GM18858 (cell line): ENCODE results near the gene CTSH.

Experiments used
- ATAC-seq: cut with Tn5 transposase; IDR thresholded peaks from one replicate; pipeline ENCODE4 v1.9.1; 2021; ENCODE audit not compliant: unreplicated experiment

CTSH gene

GRCh38 chr15:78978601-78979179 lies 33.8 kb upstream of the CTSH start:
- no peak for ATAC-seq

DNA sequence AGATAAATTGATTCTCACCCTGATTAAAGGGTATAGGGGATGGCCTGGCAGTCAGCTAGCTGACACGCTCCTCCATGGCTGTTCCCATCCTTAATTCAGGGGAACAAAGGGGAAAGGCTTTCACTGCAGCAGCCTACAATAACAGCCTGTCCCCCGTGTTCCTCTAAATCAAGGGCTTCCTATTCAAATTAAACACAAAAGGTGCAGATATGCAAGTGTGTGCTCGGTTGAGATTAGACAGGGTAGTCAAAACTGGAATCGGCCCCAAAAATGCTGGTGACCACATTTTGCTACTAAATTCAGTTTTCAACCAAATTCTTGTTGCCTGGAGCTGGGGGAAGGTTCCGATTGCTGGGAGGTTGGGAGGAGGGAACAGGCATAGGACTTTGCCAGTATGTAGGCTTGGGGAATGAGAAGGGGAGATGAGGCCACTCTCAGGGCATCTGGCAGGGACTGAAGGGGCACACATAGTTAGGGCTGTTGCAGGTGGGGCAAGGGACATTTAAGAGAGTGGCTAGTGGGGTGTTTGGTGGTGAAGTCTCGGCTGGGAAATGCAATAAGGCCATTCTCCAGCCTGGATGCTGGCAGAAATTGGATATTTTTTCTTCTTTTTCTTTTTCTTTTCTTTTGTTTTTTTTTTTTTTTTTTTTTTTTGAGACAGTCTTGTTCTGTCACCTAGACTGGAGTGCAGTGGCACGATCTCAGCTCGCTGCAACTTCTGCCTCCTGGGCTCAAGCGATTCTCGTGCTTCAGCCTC lies 32.9 kb upstream of the CTSH start:
- ATAC-seq = no peak

- ATAC-seq = no peak
Measured at GRCh38 chr15:78977091-78977571, 32.3 kb upstream of the CTSH start.

DNA sequence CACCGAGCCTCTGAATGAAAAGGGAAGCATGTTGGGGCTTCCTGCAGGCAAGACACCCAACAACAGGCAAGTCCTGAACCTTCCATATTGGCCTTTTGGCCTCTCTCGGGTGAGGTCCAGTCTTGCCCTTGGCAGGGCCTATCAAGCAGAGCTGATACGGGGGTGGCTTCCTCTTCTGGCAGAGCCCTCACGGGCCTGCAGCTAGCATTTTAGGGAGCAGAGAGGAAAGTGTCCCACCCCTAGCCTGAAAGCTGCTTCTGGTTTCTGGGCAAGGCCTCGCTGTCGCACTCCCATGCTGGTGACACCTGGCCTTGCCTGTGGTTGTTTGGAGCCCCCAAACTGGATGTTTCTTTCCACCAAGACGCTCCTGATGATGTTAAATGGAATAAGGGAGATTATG lies 31.8 kb upstream of the CTSH start:
- ATAC-seq = no peak

DNA sequence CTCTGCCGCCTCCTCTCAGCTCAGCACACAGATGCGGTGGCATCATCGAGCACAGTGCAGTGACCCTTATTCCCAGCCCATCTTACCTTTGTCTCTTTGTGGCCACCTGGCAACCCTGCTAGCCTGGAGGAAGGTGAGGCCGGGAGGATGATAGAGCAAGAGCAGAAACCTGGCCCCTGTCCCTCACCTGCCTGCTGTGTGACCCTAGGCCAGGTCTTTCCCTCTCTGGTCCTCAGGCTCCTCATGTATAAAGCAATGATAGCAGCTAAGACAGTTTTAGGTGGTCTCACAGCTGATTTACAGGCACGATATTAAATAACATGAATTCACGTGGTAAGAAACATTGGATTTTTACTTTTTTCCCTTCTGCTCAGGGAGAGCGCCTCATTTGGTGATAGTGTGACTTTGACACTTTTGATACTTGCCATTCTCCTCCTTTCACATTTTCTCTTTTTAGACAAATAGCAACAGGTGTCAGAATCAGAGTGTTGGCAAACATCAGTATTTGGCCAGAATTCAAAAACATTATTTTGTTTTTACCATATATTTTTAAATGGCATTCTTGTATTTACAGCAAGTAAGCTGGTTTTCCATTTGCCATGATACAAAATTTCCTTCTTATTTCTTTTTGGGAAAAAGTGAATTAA lies 29.5 kb upstream of the CTSH start:
- no peak for ATAC-seq

DNA sequence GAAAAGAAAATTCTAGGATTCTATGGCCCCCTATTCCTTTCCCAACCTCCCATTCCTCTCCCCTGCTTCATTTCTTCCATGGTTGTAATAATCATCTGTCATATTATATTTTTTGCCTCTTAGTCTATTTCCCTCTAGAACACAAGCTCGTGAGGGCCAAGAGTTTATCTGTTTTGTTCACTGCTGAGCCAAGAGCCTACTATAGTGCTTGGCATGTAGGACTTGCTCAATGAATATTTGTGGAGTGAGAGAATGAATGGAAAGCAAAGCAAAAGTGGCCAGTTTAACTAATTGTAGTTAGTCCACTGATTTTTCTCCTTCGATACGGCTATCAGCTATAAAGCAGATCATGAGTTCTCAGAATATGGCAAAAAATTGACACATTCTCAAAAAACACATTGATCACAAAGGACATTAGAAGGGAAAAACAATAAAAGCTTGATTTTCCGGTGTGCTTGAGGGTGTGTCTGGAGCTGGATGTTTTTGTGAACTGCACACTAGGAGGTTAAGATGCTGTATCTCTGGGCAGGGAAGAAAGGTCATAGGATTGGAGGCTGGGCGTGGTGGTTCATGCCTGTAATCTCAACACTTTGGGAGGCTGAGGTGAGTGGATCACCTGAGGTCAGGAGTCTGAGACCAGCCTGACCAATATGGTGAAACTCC lies 25.0 kb upstream of the CTSH start:
- ATAC-seq = no peak

GRCh38 chr15:78968539-78969271 lies 23.9 kb upstream of the CTSH start:
- no peak for ATAC-seq

DNA sequence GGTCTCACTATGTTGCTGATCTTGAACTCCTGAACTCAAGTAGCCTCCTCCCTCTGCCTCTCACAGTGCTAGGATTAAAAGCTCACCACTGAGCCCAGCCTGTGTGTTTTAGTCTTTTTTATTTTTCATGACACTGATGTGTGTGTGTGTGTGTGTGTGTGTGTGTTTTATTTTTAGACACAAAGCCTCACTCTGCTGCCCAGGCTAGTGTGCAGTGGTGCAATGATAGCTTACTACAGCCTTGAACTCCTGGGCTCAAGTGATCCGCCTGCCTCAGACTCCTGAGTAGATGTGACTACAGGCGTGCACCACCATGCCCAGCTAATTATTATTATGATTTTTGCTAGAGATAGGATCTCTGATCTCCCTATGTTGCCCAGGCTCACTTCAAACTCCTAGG lies 23.3 kb upstream of the CTSH start:
- no peak for ATAC-seq

DNA sequence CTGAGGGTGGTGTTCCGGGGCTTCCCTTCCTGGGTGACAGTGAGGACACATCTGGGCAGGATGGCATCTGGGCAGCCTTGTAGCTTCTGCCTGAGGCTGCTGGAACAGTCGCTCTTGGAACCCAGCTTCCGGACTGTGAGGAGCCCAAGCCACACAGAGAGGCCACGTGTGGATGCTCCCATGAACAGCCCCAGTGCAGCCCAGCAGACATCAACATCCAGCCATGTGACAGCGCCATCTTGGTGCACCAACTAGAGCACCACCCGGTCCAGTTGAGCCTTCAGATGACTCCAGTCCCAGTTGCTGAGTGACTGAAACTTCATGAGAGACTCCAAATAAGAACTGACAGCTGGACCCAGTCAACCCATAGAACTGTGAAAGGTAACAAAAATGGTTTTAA lies 15.5 kb upstream of the CTSH start:
- no peak for ATAC-seq

DNA sequence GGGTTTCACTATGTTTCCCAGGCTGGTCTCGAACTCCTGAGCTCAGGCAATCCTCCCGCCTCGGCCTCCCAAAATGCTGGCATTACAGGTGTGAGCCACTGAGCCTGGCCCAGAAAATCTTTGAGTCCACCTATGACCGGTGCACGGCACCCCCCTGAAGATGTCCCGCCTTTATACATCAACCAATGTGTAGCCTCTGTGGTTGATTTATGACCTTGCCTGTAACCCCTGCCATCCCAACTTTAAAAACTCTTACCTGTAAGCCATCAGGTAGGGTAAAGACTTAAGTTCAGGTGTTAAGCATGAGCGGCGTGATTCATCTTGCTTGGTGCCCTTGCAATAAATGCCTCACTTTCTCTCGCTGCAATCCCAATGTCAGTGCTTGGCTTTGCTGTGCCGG lies 14.5 kb upstream of the CTSH start:
- no peak for ATAC-seq

DNA sequence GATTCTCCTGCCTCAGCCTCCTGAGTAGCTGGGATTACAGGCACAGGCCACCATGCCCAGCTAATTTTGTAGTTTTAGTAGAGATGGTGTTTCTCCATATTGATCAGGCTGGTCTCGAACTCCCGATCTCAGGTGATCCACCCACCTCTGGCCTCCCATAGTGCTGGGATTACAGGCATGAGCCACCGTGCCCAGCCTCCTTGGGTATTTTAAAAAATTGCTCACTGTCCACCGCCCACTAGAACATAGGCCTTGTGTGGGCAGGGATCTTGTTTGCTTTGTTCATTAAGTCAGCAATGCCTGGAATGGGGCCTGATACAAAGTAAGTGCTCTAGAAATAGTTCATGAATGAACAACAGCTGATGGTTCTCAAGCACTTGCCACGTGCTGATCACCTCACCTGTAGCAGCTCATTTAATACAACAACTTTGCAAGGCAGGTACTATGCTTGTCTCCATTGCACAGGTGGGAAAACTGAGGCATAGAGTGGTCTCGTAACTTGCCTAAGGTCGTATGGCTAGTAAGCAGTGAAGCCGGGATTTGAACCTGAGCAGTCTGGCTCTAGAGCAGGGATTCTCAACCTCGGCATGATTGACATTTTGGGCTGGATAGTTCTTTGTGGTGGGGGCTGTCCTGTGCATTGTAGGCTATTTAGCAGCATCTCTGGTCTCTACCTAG lies 12.7 kb upstream of the CTSH start:
- ATAC-seq = no peak

DNA sequence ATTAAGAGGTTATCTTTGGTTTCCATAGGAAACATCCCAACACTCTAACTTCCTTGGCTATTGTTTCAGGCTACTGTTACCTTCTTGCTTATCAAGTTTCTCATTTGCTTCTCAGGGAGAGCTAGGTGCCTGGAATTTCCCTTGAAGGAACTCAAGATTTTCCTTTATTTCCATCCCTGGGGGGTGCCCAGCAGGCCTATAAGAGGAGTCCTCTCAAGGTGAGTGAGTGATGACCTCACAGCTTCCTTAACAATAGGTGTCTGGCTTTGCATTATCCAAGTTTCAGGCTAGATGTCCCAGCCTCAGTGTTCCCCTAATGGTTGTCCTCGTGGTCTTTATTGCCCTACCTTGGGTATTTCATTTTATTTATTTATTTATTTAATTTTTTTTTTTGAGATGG lies 12.1 kb upstream of the CTSH start:
- ATAC-seq = no peak

DNA sequence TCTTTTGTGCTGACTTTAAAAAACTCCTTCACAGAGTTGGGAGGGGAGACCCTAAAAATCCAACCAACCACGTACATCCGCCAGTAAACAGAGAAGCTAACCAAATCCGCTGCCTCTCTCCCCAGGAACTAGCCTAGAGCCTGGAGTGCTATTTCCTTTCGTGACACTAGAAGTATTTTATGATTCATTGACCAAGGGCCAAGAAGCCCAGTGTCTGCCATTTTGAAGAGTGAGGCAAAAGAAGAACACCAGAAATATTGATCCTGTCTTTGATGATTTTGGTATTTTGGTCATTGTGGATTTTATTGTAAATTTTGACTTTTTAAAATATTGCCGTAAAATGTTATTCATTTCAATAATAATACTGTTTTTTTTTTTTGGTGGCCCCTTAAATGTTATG lies 10.5 kb upstream of the CTSH start:
- no peak for ATAC-seq

DNA sequence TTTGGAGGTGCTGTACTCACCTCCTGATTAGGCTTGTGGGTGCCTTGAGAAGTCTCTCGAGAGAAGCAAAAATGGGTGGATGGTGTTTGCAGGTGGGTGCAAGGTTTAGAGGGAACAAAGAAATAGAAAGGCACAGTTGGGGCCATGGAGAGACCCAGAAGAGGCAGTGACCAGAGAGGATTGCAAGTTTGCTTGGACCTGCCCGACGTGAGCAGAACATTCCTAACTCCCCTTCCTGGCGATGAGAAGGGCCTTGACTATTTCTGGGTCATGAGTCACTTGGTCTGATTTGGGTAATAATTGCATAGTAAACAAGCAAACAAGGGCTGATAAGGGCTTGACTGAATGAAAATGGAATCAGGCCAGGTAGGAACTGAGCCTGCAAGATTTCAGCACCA lies 7.0 kb upstream of the CTSH start:
- ATAC-seq = no peak

DNA sequence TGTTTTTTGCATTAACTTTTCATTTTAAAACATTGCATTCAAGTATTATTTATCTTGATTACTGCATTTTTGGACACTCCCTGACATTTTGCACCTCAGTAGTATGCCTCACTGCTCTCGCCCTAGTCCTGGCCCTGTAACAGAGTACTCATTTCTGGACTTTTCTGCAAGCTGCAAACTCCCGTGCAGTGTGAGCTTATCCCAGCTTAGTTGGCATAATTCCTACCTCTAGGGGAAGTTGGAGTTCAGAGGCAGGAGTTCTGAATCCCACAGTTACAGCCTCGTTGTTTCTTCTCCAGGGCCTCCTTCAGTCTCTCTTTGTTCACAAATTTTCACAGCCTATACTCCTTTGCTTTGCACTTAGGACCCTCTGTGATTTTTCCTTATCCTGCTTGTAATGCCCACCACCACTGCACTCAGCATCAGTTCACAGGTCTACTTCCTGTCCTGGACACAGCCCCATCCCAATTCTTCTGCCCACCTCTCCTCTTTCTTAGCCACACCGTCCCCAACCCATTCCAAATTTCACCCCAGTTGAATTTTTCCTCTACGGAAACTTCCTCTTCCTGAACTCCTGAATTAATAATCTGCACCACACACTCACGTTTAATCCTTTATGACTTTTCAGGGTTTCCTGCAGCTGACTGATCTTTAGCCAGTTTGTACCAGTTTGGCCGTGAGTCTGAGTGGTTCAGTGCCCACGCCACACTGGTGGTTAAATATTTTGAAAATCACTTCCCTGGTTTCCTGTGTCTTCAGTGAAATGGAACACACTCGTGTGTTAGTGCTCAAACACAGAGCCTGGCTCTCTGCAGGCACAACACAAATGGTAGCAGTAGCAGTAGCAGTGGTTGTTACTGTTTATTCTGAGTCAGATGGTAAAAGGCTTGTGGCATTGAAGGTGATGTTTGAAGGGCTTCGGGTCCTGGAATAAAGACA lies 6.3 kb upstream of the CTSH start:
- ATAC-seq = no peak

DNA sequence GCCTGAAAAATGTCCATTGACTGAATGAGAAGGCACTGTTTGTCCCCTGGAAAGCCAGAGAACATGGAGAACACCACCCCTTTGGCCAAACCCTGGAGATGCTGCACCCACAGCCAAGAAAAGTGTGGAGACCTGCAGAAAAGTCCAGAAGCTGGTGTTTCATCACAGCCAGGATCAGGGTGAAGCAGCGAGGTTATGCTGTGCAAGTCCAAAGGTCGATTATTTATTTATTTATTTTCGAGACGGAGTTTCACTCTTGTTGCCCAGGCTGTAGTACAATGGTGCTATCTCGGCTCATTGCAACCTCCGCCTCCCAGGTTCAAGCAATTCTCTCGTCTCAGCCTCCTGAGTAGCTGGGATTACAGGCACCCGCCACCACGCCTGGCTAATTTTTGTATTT lies 5.5 kb upstream of the CTSH start:
- no peak for ATAC-seq

GRCh38 chr15:78949461-78949860 lies 4.6 kb upstream of the CTSH start:
- no peak for ATAC-seq

GRCh38 chr15:78947506-78947905 lies 2.7 kb upstream of the CTSH start:
- no peak for ATAC-seq

- no peak for ATAC-seq
Measured at GRCh38 chr15:78946493-78946892, 1.6 kb upstream of the CTSH start.
